Germinal center (tissue), 1 donor: ENCODE results near the gene EPB42.

Experiments
- DNase-seq: peaks from one replicate; pipeline ENCODE4 v3.0.0; 2012; ENCODE audit warnings: mixed read lengths, low spot score

The EPB42 gene

DNA sequence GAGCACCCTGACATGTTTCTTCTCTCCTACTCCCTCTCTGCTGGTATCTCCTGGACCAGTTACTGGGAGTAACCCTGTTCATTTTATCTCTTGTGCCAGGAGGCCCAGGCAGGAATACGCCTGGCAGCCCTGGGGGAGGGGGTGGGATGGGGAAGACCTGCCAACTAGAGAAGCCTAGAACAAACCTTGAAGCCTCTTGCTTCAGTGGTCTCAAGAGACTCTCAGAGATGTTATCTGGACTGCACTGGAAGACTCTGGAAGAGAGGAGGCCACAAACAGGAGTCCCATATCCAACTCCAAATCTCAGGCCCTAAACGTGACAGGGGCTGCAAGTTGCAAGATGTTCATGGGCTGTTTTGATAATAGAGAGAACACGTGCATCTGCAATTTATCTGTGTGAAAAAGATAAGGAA lies at the start of gene EPB42:
Gene EPB42, minus strand, starts transcription at position 28 of the 413 bp plus-strand sequence. CDS start 193 bp downstream, outside the sequence.
- no peak for DNase-seq

DNA sequence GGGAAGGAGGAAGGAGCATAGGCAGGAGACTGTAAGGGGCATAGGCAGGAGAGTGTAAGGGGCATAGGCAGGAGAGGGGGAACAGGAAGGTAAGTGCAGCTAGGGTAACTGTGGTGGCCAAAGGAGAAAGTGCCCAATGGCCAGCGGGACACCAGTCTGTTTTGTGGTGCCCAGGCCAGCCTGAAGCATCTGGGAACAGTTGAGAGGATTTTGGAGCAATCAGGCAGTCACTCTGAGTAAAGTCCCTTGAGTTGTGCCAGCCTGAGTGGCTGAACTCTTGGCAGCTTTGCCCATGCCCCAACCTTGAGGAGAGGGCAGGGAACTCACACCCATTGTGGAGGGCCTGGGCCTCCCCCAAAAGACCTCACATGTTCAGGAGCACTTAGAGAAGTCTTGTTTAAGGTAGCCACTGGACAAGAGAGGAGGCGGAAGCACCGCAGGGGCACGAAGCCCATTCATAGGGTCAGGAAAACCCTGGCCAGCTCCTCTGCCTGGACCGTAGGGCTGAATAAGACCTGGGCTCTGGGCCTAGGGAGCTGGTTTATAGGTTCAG lies 49.4 kb upstream of the EPB42 start:
- DNase-seq = no peak

DNA sequence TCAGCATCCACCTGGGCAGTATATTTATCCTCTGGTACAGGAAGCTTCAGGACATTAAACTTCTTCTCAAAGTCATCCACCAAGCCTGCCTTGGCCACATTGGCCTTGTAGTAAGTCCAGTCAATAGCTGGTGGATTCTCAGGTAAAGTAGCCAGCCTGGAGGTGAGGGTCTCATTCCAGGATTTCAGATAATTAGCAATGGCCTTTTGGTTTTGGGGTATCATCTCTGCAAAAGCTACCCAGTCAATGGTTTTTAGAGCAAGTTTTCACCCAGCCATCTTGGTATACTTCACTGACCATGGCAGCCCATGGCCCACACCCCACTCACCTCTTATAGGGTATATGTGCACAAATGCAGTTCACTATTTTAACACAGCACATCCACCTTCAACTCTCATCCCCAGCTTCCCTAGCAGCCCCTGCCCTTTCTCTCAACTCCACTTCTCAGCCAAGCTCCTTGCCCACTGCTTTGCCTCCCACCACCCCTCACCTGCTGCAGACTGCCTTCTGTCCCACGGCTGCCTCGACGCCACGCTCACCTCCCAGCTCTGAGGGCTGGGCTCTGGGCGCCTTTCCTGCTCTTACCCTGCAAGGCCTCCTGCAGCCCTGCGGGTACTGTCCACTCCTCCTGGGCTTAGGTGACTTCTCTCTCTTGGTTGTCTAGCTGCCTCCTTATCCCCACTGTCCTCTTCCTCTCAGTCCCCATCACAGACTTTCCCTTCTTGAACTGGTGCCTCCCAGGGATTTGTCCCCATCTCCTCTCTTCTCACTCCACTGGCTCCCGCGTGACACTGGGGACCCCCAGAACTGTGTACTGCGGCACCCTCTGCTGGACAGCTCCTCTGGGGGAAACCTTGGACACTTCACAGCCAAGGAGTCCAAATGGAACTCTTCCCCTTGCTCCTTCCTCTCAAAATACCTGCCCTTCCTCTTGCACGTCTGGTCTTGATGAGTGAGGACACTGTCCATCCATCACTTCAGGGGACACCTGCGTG lies 47.6 kb upstream of the EPB42 start:
- no peak for DNase-seq

DNA sequence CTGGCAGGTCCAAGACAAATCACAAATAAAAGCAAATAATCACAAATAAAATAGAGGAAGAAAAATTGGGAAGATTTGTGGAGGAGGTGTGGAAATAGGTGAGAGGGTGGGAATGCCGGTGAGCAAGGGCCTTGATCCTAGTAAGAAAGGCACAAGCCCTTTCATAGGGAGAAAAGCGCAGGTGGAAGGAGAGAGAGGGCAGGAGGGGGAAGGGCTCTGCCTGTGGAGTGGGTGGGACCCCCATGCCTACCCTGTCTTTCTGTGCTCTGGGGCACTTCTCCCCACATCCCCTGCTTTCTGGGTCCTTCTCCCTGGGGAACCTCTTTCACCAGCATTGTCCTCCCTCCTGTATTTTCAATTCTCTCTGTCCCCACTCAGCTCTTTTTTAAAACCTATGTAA lies 46.6 kb upstream of the EPB42 start:
- no peak for DNase-seq

DNA sequence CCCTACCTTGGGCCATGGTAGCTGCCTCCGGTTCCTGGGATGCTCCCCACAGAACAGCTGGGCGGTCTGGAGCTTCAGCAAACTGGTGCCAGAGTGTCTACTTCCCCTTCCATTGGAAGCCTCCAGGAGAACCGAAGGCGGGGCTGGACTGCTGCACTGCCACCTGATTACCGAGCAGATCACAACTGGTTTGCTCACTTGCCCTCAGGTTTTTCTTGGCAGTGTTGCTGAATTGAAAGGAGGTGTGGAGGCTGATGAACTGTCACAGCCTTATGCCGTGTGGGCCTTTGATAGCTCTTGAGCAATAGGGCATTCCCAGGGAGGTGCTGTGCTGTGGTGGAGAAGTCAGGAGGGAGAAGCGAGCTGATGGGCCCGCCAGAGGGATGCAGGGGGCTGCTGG lies 46.0 kb upstream of the EPB42 start, which contains the start of gene TGM5:
Gene TGM5, minus strand, starts transcription at position 95 of the 400 bp plus-strand sequence. Its CDS starts 79 bp downstream, at position 16.
- DNase-seq = no peak

DNA sequence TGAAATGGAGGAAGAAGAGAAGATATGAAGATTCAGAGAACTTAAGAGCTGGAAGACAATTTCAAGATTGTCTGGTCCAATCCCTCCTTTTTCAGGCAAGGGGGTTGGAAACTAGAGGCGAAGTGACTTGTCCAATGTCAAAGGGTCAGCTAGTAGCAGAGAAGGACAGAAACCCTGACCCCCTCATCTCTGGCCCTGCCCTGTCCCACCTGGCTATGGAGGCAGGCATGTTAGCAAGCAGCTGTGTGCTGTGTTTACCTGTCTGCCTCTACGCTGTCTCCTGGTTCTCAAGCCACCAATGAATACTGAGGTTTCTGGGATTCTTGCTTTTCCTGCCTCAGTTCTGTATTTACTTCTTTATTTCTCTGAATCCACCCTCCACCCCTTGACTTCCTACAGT lies 45.6 kb upstream of the EPB42 start:
- DNase-seq = no peak

DNA sequence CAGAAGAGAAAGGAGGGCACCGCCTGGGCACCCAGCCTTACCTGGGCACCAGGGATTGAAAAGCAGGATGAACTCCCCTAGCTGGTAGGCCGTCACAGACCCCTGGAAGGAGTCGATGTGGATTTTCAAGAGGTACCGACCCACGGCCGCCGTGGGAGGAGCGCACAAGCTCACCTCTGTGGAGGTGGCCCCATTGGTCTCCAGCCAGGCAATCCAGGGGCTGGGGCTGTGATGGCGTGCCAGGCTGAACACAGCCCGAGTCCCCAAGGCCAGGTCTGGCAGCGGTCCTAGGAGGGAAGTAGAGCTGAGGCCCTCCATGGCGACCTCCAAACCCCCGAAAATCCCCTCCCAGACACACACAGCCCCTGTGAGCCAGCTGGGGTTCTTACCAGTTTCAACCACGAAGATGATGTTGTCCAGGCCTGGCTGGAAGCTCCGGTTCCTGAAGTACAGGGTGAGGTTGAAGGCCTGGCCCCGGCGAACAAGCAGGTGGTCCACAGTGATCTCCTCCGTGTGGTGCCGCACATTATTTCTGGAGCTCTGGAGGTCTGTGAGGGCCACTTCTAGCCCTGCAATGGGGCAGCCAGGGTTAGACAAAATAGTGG lies 39.3 kb upstream of the EPB42 start:
- no peak for DNase-seq

- no peak for DNase-seq
Observed at GRCh38 chr15:43258781-43259180, 38.0 kb upstream of the EPB42 start.

- DNase-seq = no peak
Observed at GRCh38 chr15:43256341-43256740, 35.5 kb upstream of the EPB42 start.

DNA sequence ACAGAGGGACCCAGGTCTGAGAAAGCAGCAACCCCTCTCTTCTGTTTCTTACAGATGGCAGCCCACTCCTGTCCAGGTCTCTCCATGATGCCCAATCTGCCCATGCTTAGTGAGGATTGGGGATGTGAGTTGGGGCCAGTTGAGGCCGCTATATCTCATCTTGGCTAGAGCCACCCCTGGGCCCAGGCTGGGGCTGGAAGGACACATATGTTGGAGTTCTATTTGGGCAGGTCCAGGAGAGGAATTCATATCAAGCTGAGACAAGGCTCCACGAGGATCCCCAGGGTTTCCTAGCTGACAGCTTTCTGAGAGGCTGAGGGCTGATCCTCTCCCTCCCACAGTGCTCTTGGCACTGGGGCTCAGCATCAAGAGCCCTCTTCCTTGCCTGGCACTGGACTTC lies 34.6 kb upstream of the EPB42 start:
- no peak for DNase-seq

DNA sequence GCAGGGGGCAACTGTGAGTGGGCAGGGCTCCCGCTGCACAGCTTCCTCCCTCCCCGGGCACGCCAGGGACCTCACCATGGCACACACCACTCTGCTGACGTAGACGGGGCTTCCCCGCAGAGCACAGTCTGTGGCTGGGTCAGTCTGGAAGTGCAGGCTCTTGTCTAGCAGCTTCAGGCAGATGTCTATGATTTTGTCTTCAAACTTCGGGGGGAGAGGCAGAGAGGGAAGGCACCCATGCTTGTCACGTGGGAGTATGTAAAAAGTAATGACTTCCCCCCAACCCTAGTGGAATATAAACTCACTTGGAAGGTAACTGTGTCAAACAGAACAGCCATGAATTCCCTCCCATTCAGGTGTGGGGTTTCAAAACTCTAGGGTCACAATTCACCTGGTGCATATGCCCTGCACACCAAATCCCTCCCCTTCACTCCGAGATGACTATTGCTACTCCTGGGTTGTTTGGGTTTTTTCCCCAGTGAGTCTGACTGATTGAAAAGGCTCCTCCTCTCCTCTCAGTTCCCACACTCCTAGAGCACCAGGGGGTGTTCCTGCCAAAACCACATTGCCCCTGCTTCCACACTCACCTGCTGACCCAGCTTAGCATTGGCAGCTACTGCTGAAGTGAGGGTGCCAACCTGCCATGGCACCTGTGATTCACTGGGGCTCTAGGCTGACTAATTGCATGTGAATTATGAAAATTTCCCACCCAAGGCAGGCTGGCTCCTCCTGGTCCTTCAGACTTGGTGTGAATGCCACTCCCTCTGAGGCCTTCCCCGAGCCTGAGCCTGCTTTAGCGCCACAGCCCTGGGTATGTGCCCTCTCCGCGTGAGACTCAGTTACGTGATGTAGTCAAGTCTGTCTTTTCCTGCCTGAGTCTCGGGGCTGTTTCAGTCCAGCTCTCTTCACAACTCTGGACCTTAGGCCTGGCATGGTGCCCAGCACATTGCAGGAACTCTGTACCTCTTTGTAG lies 32.9 kb upstream of the EPB42 start:
- DNase-seq = peak; percentile 38

- DNase-seq = no peak
Observed at GRCh38 chr15:43251871-43252250, 31.0 kb upstream of the EPB42 start.

- DNase-seq = no peak
Observed at GRCh38 chr15:43251185-43251870, 30.5 kb upstream of the EPB42 start.

GRCh38 chr15:43250785-43251184 lies 30.0 kb upstream of the EPB42 start:
- DNase-seq = no peak

GRCh38 chr15:43249699-43250203 lies 28.9 kb upstream of the EPB42 start:
- DNase-seq = no peak

DNA sequence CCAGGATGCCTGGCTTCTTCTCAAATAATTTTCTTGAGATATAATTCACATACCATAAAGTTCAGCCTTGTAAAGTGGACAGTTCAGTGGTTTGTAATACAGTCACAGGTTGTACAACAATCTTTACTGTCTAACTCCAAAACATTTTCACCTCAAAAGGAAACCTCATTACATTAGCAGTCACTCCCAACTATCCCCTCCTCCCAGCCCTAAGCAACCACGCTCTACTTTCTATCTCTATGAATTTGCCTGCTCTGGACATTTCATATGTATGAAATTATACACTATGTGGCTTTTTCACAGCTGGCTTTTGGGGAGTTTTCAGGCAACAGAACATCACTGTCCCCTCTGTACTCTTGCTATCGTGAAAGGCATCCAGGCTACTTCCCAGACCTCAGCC lies 28.4 kb upstream of the EPB42 start:
- DNase-seq = no peak

DNA sequence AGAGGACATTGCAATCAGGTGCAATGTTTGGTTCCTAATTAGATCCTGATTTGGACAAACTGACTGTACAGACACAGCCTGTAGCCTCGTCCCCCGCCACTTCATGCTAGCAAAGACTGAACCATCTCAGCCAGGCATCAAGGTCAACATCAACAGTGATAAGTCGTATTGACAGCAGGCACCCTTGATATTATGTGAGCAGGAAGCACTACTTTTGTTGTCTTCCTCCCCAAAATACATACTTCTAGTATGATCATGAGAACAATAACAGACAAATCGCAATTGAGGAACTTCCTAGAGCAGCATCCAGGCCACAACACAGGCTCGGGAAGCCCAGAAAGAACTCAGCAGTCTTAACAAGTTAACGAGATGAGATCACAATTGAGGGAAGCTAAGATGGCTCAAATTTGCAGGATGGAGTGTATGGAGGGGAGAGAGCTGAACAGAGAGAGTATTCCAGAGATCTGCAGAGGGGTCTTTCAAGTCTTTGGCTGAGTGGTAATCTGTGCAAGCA lies 25.5 kb upstream of the EPB42 start:
- no peak for DNase-seq

GRCh38 chr15:43244092-43244491 lies 23.3 kb upstream of the EPB42 start:
- DNase-seq = no peak

DNA sequence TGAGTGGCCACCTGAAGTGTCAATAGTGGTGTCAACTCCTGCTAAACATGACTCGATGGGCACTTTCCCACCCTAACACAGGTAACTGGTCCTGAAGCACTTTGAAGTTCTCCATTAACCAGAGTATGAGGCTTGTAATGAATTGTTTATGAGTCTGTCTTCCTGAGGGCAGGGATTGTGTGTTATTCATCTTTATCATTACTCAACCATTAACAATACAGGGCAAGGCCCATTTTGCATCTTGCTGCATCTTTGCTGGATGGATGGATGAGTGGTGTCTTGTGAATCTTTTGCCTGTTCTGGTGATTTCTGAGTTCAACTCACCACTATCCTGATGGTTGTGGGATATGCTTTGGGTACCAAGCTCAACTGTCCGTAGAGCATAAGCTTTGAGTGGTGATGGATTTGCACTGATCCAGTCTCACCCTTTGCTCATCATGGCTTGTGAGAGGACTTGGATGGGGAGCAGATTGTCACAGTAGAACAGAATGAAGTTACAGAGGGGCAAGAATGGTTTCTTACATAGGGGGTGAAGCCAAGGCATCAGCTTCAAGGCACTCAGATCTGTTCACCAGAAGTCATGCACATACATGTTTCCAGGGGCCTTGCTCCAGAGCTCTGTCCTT lies 22.3 kb upstream of the EPB42 start:
- no peak for DNase-seq

DNA sequence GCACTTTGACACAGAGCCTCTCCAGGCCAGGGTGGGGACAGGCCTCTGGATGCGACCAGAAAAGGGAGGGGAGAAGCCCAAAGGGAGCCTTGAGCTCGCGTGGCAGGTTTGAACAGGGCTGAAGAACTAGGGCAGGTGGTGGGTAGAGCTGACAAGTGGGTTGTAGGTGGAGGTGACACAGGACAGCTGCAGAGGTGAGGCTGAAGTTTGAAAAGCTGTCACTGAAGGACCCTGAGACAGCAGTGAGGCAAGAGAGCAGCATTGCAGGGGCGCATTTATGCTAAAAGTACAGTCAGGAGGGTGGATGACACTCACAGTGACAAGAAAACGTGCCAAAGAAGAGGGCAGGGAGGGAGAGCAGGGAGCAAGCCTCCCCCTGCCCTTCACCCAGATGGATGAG lies 21.8 kb upstream of the EPB42 start:
- DNase-seq = no peak
